Body of pancreas (tissue), 4 donors: Measurements from ENCODE around the gene SFXN2.

ENCODE experiments used
- CTCF ChIP-seq, 7 experiments: fragments of 450-650 bp in 4 of 7; fragments of 200-600 bp in 3 of 7; sonication (generic) in 3 of 7; IDR thresholded peaks; one replicate each; pipeline ENCODE4 v1.5.1; 2016 to 2019; ENCODE audit warnings: antibody characterized with exemption in 7 of 7
- POLR2A ChIP-seq, 3 donors: fragments of 450-650 bp; IDR thresholded peaks; one replicate each; pipeline ENCODE4 v1.6.1; 2016; ENCODE audit warnings: antibody characterized with exemption in 3 of 3, mild to moderate bottlenecking in 2 of 3

DNA sequence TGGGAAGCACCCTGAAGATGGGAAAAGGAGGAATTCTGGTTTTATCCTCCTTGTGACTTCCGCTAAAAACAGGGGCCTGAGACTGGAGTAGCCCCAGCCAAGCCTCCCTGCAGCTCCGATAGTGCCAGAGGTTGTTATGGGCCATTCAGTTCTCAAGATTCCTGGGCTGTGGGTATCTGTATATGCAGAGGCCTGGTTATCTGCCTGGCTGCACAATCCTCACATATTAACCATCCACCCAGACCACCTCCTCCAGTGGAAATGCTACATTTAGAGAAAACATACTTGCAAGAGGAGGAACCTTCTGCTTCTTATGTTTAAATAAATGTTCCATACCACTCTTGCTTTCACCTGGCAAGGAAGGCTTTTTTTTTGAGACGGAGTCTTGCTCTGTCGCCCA is 34.8 kb upstream of the SFXN2 start:
- TF ChIP-seq CTCF (IDR thresholded peaks at IDR 0.05) = no peak
- no peak for TF ChIP-seq POLR2A (IDR thresholded peaks at IDR 0.05)
